ENCODE measurements around the gene DYDC2. TPM values are rescaled to one million over a fixed set of nuclear protein-coding genes. Genes with fewer than 3 reads are reported as not detected.
"Not testable (repeated sequence)": the region's sequence is repeated elsewhere in the genome, so short reads cannot be mapped to it uniquely, and the experiment has no call there.

The DYDC2 gene
- total RNA-seq, 1 donor from 2014 or later = 0.20 TPM

GRCh38 chr10:80412486-80412885 is 55.9 kb downstream of the DYDC2 start:
- no peaks in the 10 kb centered on the region for H3K36me3 Mint-ChIP-seq
- DNase-seq (ENCODE audit: low spot score in 2 of 2, unreplicated experiment in 2 of 2) = no peak
- no peaks in the 10 kb centered on the region for H3K27me3 Mint-ChIP-seq (ENCODE audit: low read depth)
- peaks cover 90% of the 10 kb centered on the region for H3K4me1 Mint-ChIP-seq
- peak overlapping the region; percentile 54 for H3K27ac Mint-ChIP-seq
- no peaks in the 10 kb centered on the region for H3K9me3 Mint-ChIP-seq
- no peak for TF ChIP-seq CTCF (IDR thresholded peaks at IDR 0.05; ENCODE audit: unreplicated experiment)
- H3K4me3 Mint-ChIP-seq = no peak overlapping the region

- no peaks in the 10 kb centered on the region for H3K9me3 Mint-ChIP-seq
- DNase-seq (ENCODE audit: low spot score in 2 of 2, unreplicated experiment in 2 of 2) = peak in 1 of 2 experiments; percentile 48
- no peaks in the 10 kb centered on the region for H3K27me3 Mint-ChIP-seq (ENCODE audit: low read depth)
- no peak for TF ChIP-seq CTCF (IDR thresholded peaks at IDR 0.05; ENCODE audit: unreplicated experiment)
- H3K4me3 Mint-ChIP-seq = peak overlapping the region; percentile 47
- no peaks in the 10 kb centered on the region for H3K36me3 Mint-ChIP-seq
- peaks cover 91% of the 10 kb centered on the region for H3K4me1 Mint-ChIP-seq
- H3K27ac Mint-ChIP-seq = peak overlapping the region; percentile 88
Observed at GRCh38 chr10:80413271-80413996, 56.9 kb downstream of the DYDC2 start.

- H3K4me1 Mint-ChIP-seq = peaks cover 90% of the 10 kb centered on the region
Observed at GRCh38 chr10:80414142-80414895, 57.7 kb downstream of the DYDC2 start.

GRCh38 chr10:80415734-80416478 is 59.3 kb downstream of the DYDC2 start:
- Mint-ChIP-seq H3K4me3 (peak overlapping the region; percentile 25), H3K9me3 (no peaks in the 10 kb centered on the region), H3K27me3 (ENCODE audit: low read depth) (no peaks in the 10 kb centered on the region), H3K36me3 (no peaks in the 10 kb centered on the region), H3K4me1 (peaks cover 86% of the 10 kb centered on the region), H3K27ac (peak overlapping the region; percentile 95)
- no peak for TF ChIP-seq CTCF (IDR thresholded peaks at IDR 0.05; ENCODE audit: unreplicated experiment)
- DNase-seq (ENCODE audit: low spot score in 2 of 2, unreplicated experiment in 2 of 2) = no peak

More at GRCh38 chr10:80414142-80414895, 57.7 kb downstream of the DYDC2 start:
- DNase-seq (ENCODE audit: low spot score in 2 of 2, unreplicated experiment in 2 of 2) = no peak
- Mint-ChIP-seq H3K4me3 (peak overlapping the region; percentile 47), H3K27me3 (ENCODE audit: low read depth) (no peaks in the 10 kb centered on the region), H3K36me3 (no peaks in the 10 kb centered on the region), H3K9me3 (no peaks in the 10 kb centered on the region), H3K27ac (peak overlapping the region; percentile 88)
- TF ChIP-seq CTCF (IDR thresholded peaks at IDR 0.05; ENCODE audit: unreplicated experiment) = no peak

- peaks cover 84% of the 10 kb centered on the region for H3K4me1 Mint-ChIP-seq
- no peaks in the 10 kb centered on the region for H3K9me3 Mint-ChIP-seq
- peak in 1 of 2 experiments; percentile 61 for DNase-seq (ENCODE audit: low spot score in 2 of 2, unreplicated experiment in 2 of 2)
- no peaks in the 10 kb centered on the region for H3K36me3 Mint-ChIP-seq
- peak overlapping the region; percentile 95 for H3K27ac Mint-ChIP-seq
- TF ChIP-seq CTCF (IDR thresholded peaks at IDR 0.05; ENCODE audit: unreplicated experiment) = no peak
- no peaks in the 10 kb centered on the region for H3K27me3 Mint-ChIP-seq (ENCODE audit: low read depth)
- peak overlapping the region; percentile 25 for H3K4me3 Mint-ChIP-seq
Observed at GRCh38 chr10:80416479-80417098, 60.0 kb downstream of the DYDC2 start.

- DNase-seq (ENCODE audit: low spot score in 2 of 2, unreplicated experiment in 2 of 2); H3K27me3 Mint-ChIP-seq (ENCODE audit: low read depth); H3K36me3 Mint-ChIP-seq; H3K9me3 Mint-ChIP-seq: not testable (repeated sequence)
- H3K27ac Mint-ChIP-seq = peak overlapping the region; percentile 95
- peak overlapping the region; percentile 30 for H3K4me3 Mint-ChIP-seq
- H3K4me1 Mint-ChIP-seq = peaks cover 80% of the 10 kb centered on the region
Observed at GRCh38 chr10:80417256-80417655, 60.7 kb downstream of the DYDC2 start.

All from mesothelial cell of epicardium (in vitro differentiated cells).